ENCODE results near the gene OR10A2.

DNA sequence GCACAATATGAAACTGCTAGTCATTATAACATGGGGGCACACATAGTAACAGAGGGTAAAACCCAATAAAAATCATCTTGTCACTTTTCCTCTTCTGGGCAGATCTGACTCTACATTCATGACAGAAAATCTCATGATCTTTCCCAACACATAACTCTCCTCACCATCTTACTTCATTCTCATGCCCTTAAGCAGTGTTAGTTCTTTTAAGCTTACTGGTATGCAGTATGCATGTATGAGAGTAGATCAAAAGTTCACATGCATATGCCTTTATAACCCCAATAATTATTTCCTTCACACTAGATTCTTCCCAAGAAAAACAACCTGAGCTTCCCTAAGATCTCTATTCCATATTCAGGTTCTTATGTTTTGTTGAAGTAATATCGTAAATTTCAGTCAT, 8.4 kb downstream of the OR10A2 start:
- TF ChIP-seq CTCF (conservative IDR thresholded peaks at IDR 0.05; ENCODE audit: low read length) (no peak), EZH2phosphoT487 (IDR thresholded peaks at IDR 0.05; ENCODE audit: borderline replicate concordance, low read depth, low read length) (no peak)

Measured in OCI-LY7 (cell line).